NCI-H187 treated with DMSO at 0.1 percent for 48 hours (cell line): ENCODE results near the gene RASA3.
"Not testable (repeated sequence)": the region's sequence is repeated elsewhere in the genome, so short reads cannot be mapped to it uniquely, and the experiment has no call there.

Source experiments
- DNase-seq: peaks from one replicate; lab custom pipeline; 2025; lab: John Stamatoyannopoulos, UW

RASA3 gene

DNA sequence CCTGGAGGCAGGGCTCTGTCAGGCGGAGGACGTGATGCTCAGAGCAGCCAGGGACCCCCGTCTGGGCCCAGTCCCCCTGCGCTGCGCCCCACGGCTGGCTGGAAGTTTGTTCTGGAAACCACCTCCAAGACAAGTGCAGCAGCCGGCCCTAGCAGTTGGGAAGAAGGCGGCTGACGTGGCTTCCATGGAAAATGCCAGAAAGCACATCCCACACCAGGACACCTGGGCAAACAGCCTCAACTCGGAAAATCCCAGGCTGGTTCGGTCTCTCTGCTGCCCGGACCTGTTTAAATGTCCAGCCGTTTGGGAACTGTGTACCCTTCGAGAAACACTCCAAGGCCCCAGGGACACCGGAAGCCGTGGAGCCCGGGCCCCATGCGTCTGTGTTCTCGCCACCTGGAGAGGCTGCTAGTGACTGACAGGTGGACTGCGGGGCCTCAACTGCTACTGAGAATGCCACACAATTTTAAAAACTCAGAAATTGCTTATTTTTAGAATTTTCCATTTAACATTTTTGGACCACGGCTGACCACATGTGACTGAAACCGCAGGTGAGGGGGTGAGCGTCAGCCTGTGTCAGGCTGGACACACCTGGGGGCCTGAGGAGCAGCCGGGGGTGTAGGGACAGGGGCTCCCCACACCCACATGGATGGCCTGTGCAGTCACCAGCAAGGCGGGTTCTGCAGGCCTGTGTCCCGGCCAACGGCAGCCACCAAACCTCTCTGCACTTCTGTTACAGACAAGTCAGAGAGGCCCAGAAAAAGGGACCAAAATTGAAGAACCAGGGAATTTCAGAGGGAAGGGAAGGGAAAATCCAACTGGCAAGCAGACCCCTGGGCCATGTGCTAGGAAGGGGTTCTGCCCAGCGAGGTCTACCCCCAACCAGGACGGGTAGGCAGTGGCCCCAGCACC lies 31.7 kb downstream of the RASA3 start:
- DNase-seq = no peak

DNA sequence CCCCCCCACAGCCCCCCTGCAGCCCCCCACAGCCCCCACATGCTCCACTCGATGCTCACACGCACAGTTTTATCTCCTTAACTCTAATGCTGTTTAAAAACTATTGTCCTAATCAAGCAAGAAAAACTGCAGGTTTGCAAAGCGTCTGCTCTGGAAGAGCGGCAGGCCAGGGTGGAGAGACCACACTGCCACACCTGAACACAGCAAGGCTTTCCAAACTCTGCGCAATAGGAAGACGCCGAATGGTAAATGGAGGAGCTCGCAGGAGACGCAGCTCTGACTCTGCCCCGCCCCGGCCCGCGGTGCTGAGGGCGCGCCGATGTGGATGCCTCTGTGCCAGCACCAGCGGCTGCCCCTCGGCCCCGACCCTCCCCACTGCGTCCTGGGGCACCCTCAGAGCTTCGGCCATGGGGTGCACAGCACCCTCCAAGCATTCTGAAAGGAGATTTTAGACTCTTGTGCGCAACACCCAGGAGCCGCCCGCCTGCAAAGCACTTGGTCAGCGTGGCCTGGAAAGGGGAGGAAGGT lies 32.4 kb downstream of the RASA3 start:
- peak; percentile 40 for DNase-seq

DNA sequence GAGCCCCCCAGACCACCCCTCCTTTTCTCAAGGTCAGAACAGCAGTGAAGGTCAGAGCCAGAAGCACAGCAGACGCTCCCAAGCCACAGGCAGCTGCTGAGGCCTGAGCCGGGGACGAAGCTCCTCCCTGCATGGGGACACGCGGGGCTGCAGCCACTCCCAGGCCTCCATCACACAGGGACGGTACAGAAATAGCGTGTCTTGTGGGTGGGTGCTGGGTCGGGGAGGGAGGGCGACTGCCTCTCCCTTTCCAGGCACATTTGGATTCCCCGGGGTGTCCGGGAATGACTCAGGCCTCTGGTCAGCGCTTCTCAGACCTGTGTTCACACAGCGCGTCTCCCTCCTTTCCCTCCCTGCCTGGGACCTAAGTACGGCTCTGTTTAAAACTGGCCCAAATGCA lies 33.2 kb downstream of the RASA3 start:
- DNase-seq = no peak

DNA sequence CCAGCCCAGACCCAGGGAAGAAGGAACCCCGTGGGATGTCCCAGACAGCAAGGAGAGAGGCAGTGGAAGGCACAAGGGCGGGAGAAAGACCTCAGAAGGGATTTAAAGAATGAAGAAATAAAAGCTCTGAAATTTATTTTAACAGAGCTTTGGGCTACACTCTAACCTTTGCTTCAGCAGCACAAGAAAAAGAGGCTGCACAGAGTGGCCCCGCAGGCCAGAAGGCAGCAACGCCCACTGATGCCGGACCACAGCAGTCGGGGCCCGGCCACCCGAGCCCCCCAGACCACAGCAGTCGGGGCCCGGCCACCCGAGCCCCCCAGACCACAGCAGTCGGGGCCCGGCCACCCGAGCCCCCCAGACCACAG lies 33.8 kb downstream of the RASA3 start:
- DNase-seq = not testable (repeated sequence)

DNA sequence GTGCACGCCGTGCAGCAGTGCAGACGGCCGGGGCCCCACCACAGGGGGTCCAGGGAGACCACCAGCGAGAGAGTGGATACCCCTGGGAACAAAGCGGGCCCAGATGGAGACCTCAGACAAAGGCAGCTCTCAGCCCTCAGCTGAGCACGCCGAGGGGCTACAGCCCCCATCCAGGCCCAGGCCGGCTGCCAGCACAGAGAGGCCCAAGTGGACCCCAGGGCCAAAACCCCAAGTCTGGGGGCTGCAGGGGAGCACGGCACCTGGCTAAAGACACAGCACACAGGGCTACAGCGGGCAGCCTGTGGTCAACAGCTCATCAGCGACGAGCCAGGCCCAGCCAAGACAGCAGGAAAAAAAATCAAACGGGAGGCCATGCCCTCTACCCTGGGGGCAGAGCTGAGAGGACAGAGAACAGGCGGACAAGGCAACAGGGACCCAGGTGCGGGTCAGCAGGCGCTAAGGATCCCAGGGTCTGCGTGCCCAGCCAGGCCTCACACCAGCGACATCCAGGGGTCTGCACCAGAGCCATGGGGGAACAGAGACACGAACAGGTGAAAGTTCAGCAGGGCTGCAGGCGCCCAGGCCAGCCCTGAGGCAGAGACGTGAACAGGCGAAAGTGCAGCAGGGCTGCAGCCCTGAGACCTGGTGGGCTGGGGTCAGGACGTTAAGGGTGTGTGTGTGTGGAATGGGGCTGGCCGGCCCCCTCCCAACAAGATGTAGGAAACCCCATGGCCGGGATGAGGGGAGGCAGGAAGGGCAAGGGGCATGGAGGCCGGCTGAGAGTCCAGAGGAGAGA lies 34.3 kb downstream of the RASA3 start:
- DNase-seq = no peak

DNA sequence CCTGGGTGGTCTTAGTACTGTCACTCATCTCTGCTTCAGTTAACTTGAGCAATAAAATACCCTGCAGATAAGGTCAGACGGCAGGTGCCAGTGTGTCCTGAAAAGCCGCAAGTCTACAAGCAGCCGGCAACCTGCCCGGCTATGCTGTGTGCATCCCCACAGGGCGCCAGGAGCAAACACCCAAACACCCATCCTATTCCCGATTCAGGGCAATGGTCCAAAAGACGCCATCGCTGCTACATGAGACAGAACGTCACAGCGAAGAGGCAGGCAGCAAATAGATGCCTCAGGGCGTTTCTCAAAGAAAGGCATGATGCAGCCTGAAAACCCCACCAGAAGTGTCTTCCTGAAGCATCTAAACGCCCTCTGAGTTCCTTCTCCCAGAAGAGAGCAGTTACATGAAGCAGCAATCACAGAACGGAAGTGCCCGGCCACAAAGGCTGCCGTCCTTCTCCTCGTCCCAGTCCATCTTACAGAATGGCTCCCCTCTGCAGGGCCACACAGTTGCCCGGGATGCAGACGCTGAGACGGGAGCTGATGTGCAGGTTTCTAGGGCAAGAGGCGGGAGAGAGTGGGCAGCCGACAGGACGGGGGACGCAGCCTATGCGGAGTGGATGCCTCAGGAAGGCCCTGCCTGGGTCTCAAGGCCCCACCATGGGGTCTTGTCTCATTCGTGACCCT lies 35.1 kb downstream of the RASA3 start:
- DNase-seq = no peak

DNA sequence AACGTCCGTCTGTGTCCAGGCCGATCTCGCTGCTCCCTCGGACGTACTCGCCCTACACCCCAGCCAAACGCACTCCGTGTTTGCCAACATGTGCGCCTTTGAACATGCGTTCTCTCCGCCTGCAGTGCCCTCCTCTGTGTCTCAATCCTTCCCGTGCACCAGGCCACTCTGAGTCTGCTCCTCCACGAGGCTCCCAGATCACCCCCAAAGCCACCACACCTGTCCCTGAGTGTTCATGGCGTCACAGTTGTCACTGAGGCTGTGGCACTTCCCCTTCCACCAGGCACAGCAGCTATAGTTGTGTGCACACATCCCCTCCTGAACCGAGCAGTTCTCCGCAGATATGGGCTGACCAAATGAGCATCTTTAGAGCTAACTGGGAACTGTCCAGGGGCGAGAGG lies 35.6 kb downstream of the RASA3 start:
- no peak for DNase-seq

DNA sequence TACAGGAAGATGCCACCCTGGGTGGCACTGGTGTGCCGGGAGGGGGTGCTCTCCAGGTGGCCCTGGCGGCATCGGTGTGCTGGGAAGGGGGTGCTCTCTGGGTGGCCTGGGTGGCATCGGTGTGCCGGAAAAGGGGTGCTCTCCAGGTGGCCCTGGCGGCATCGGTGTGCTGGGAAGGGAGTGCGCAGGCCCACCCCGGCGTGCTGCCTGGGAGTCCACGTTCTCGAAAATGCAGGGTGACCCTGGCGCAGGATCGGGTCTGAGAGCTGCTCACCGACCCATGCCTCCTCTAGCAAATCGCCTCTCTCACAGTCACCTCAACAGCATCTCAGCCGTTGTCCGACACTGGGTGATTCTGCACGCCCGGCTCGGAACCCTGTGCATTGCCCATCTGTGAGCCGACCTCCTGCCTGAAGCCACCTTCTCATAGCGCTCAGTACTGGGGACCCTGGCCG lies 36.4 kb downstream of the RASA3 start:
- DNase-seq = no peak

DNA sequence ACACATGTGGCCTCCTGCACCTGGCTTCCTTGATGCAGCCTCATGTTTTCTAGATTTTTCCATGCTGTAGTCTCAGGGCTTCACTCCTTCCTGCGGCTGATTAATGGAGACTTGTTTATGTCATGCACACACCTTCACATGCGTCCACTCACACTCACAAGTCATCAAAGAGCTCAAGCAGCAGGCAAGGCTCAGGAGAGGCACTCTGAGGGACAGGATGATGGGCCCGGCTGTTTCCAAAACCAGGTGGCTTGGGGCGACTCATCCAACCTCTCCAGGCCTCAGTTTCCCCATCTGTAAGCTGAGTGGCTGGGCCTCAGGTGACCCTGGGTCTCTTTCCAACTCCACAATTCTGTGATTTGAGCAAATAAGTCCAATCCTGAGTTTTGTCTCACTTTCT lies 36.9 kb downstream of the RASA3 start:
- DNase-seq = no peak

DNA sequence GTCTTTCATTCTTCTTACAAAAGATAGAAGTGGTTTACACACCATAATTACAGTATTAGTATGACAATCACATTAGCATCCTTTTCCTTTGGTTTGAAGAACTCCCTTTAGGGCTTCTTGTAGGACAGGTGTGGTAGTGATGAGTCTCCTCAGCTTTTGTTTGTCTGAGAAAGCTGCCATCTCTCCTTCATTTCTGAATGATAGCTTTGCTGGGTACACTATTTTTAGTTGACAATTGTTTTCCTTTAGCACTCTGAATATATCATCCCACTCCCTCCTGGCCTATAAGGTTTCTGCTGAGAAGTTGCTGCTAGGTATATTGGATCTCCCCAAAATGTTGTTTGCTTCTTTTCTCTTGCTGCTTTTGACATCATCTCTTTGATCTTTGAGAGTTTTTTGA lies 39.3 kb downstream of the RASA3 start:
- no peak for DNase-seq

DNA sequence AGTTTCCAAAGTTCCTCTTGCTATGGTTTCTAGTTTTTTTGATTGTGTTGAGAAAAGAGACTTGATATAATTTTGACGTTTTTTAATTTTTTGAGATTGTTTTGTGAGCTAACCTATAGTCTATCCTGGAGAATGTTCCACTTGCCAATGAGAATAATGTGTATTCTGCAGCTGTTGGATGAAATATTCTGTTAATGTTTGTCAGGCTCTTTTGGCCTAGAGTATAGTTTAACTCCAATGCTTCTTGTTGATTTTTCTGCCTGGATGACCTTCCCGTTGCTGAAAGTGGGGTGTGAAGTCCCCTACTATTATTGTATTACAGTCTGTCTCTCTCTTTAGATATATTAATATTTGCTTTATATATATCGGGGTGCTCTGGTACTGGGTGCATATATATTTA lies 40.0 kb downstream of the RASA3 start:
- DNase-seq = no peak

DNA sequence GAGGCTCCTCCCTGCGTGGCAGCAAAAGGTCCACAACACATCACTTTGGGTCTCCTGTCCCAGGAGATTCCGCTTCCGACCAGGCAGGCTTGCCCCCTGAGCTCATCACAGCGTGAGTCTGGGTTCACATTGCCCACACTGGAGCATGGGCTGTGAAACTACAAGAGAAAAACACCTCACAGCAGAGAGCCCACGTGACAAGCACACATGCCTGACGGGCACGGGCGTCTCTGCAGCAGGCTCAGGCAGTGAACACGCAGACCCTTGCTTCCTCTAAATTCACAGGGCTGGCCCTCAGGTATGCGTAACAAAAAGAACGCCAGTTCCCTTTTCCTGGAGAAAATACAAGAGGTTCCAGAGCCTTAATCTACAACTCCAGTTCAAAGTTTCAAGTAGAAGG lies 41.9 kb downstream of the RASA3 start:
- DNase-seq = no peak

DNA sequence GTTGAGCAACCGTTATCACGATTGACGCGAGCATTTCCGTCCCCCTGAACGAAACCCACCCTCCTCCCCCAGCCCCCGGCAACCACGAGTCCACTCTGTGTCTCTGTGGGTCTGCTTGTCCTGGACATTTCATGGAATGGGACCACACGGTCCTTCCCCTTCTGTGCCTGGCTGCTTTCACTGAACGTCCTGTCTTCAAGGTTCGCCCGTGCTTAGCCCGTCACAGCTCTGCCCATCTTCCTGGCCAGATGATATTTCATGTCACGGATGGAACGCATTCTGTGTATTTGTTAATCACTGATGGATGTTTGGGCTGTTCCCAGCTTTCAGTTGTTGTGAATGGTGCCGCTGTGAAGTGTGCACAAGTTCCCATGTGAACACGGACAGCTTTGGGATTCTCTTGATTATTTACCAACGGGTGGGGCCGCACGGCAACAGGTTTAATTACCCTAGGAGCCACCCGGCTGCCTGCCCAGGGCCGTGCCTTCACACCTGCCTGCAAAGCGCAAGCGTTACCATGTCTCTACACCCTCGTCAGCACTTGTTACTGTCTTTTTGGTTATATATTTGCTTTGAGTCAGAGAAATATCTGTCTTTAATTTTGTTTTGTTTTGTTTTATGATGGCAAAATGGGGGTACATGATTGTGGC lies 42.5 kb downstream of the RASA3 start:
- no peak for DNase-seq

DNA sequence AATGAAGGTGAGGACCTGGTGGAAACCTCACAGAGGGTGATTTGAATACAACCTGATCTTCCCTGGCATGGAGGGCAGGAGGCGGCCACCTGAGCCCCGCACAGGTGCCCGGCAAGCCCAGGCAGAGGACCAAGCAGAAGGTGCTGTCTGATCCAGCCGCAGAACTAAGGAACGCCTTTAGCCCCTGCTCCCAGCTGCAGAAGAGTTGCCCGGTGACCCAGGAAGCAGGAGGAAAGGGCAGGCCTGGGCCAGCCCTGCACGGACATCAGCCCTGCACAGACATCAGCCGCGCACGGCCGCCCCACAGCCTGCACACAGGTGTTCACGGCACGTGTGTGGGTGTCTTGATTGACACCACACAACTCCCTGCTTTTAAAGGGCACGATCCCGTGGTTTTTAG lies 43.1 kb downstream of the RASA3 start:
- DNase-seq = no peak

DNA sequence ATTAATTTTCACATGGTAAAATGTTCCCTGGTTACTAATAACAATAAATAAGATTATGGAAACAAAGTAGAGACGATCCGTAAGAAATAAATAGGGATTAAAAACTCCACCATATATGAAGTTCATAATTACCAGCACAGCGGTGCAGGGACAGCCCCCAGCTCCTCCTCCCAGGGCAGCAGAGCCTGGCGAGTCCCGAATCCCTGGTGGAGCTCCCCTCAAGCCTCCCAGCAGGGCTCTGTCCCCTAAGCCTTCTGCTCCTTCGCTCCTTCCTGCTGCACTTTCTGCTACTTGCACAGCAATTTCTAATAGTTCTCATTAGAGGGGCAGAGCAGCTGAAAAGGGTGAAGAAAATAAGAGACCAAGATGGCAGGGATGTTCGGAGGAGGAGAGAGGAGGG lies 43.6 kb downstream of the RASA3 start:
- no peak for DNase-seq

DNA sequence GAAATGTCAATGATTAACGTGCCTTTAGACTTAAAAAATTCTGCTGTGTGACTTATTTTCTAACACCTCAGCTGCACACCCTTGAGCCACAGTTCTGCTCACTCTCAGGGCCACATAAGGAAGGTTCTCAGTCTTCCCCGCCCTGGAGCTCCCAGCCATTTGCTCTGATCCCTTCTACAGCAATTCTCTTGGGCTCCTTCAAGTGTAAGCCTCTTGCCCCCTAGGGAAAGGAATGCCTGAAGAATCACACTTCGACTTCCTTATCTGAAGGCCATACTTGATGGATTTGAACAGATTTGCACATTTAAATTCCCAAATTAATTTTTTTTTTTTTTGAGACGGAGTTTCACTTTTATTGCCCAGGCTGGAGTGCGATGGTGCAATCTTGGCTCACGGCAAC lies 44.2 kb downstream of the RASA3 start:
- no peak for DNase-seq

DNA sequence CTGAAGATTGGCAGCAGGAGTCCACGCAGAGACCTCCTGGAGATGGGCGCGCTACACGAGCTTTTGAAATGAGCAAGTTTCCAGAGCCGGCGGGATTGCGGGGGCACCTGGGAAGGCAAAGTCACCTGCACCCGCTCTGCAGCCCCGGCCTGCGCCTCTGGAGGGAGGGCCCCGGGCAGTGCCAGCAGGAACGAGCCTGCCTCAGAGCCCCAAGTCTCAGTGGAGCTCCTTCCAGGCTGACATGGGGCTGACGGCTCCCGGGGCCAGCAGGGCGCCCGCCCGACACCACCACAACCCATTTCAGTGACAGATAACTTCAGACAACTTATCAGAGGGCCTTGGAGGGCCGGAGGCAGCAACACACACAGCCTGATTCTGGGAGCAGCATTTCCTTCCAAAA lies 45.0 kb downstream of the RASA3 start:
- DNase-seq = no peak

DNA sequence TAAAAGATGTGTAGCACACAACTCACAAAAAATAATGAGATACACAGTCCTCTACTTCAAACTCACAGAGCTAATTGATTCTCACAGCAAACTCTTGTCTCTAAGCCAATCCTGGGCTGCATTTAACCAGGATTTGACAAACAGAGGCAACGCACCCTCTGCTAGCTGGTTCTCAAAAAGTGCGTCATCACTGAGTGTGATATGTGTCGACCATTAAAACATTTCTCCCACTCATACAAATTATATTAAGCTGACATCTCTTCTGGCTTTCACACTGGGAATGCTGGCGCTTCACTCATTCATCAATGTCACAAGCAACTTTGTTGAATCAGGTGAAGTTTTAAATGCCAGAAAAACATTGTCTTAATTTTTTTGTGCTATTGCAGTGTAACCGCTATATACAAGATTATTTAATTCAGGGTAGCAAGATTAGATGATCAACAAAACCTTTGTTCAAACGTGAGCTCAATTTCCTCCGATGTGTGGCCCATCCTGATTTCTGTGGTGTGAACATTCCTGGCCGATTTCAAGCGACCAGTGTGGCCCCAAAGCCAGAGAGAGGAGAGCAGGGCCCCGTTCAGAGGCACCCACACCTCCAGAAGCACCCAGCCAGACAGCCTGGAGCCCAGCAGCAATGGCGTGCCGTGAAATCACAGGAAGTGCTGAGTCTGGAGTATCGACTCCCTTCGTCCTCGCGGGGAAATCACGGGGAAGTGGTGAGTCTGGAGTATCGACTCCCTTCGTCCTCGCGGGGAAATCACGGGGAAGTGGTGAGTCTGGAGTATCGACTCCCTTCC lies 49.4 kb downstream of the RASA3 start:
- no peak for DNase-seq

DNA sequence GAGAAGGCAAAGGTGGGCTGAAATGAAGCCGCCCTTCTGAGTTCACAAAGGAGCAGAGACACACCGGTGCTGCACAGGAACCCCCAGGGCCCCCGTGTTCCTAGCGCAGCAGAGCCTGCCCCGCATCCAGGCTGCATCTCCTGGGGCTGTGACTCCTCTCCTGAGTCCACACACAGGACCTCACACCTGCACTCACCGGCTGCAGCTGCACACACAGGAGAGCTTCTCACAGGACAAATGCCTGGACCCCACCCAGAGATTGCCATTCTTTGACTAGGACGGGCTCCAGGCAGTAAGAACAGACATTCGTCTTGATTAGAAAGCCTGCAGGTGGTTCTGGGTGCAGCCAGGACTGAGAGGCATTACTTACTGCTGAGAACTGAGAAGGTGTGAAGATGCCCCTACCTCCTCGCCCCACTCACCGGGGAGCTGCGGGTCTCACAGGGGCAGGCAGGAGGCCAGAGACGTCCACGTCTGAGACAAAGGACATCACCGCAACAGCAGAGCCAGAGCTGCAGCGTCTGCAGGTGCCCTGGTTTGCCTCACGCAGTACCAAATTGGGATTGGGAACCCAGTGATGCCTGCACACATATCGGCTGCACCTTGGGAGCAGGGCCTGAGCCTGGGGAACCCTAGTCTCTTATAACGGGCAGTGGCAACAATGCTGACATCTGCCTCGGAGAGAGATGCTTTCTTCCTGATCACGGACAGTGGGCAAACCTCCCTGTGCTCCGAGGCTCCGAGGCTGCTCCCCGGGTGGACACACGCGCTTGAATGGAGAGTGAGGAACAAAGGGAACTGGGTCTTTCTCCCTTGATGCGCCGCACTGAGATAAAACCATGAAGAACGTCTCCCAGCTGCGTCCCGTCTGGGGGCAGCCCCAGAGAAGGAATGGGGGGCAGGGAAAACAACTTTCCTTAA lies 50.4 kb downstream of the RASA3 start:
- DNase-seq = peak; percentile 24
